ENCODE results near the gene FAM3A.

GRCh38 chrX:154494715-154495114, 21.3 kb downstream of the FAM3A start:
- no peak for TF ChIP-seq SP1 (CRISPR knock-in tag; conservative IDR thresholded peaks at IDR 0.05)
- TF ChIP-seq JUN (CRISPR knock-in tag; IDR thresholded peaks at IDR 0.05): no peak
- no peak for TF ChIP-seq ESRRA (CRISPR knock-in tag; IDR thresholded peaks at IDR 0.05; ENCODE audit: borderline replicate concordance)
- no peak for TF ChIP-seq FOXP1 (CRISPR knock-in tag; IDR thresholded peaks at IDR 0.05; ENCODE audit: borderline replicate concordance)
- no peak for TF ChIP-seq CTCF (IDR thresholded peaks at IDR 0.05)
- no peak for TF ChIP-seq IRF2 (CRISPR knock-in tag; IDR thresholded peaks at IDR 0.05; ENCODE audit: borderline replicate concordance, low read depth)
- no peak for TF ChIP-seq IRF1 (CRISPR knock-in tag; IDR thresholded peaks at IDR 0.05)
- no peak for TF ChIP-seq ATF2 (CRISPR knock-in tag; IDR thresholded peaks at IDR 0.05; ENCODE audit: borderline replicate concordance, low read depth)
